NCI-H2227 treated with DMSO at 0.1 percent for 48 hours (cell line): ENCODE results near the gene GRM4.

Experiments
- DNase-seq: peaks from one replicate; lab custom pipeline; 2025; lab: John Stamatoyannopoulos, UW

The GRM4 gene

GRCh38 chr6:34106900-34107299, 39.0 kb downstream of the GRM4 start:
- DNase-seq: no peak

GRCh38 chr6:34106421-34106820, 39.5 kb downstream of the GRM4 start:
- DNase-seq: no peak

GRCh38 chr6:34104628-34105027, 41.3 kb downstream of the GRM4 start:
- no peak for DNase-seq

GRCh38 chr6:34104186-34104585, 41.7 kb downstream of the GRM4 start:
- DNase-seq: no peak

GRCh38 chr6:34103321-34103720, 42.6 kb downstream of the GRM4 start:
- DNase-seq: no peak

- DNase-seq: no peak
Observed at GRCh38 chr6:34102696-34103095, 43.2 kb downstream of the GRM4 start.

- no peak for DNase-seq
Observed at GRCh38 chr6:34102099-34102656, 43.7 kb downstream of the GRM4 start.

GRCh38 chr6:34100788-34101187, 45.1 kb downstream of the GRM4 start:
- no peak for DNase-seq

GRCh38 chr6:34099878-34100277, 46.0 kb downstream of the GRM4 start:
- DNase-seq: no peak

- DNase-seq: no peak
Observed at GRCh38 chr6:34098045-34098936, 47.6 kb downstream of the GRM4 start.

GRCh38 chr6:34096814-34097213, 49.1 kb downstream of the GRM4 start:
- no peak for DNase-seq

GRCh38 chr6:34096193-34096592, 49.7 kb downstream of the GRM4 start:
- no peak for DNase-seq

- DNase-seq: no peak
Observed at GRCh38 chr6:34095741-34096140, 50.1 kb downstream of the GRM4 start.

- no peak for DNase-seq
Observed at GRCh38 chr6:34095136-34095505, 50.8 kb downstream of the GRM4 start.

- no peak for DNase-seq
Observed at GRCh38 chr6:34094474-34095135, 51.3 kb downstream of the GRM4 start.

GRCh38 chr6:34093854-34094430, 51.9 kb downstream of the GRM4 start:
- no peak for DNase-seq

GRCh38 chr6:34093206-34093605, 52.7 kb downstream of the GRM4 start:
- DNase-seq: no peak

GRCh38 chr6:34092631-34093030, 53.3 kb downstream of the GRM4 start:
- DNase-seq: no peak

GRCh38 chr6:34090935-34091334, 55.0 kb downstream of the GRM4 start:
- DNase-seq: no peak

- DNase-seq: no peak
Observed at GRCh38 chr6:34090529-34090928, 55.4 kb downstream of the GRM4 start.

GRCh38 chr6:34086558-34086957, 59.3 kb downstream of the GRM4 start:
- DNase-seq: no peak

- no peak for DNase-seq
Observed at GRCh38 chr6:34085453-34086170, 60.3 kb downstream of the GRM4 start.
